Dedifferentiated amniotic fluid mesenchymal stem cell (primary cell): ENCODE measurements around the gene ICAM5.

Experiments used
- DNase-seq: peaks from one replicate; pipeline ENCODE4 v3.0.0-alpha.2; 2016; ENCODE audit errors: extremely low spot score

The ICAM5 gene

DNA sequence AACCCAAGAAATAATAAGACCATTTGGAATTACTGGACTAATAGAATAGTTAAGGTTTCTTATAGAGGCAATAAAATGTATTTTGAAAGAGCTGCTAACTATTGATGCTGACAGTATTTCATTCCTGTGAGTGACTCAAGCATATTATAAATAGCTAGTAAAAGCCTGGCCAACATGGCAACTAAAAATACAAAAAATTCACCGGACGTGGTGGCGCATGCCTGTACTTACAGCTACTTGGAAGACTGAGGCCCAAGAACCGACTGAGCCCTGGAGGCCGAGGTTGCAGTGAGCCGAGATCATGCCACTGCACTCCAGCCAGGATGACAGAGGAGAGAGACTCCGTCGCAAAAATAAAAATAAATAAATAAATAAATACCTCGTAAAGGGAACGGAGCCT, 55.0 kb downstream of the ICAM5 start:
- no peak for DNase-seq
